SK-MEL-5 (cell line): ENCODE results near the gene TRPM4. TPM values are rescaled to one million over a fixed set of nuclear protein-coding genes. Genes with fewer than 3 reads are reported as not detected.
"Not testable (repeated sequence)": the region's sequence is repeated elsewhere in the genome, so short reads cannot be mapped to it uniquely, and the experiment has no call there.

Experiments used
- DNase-seq: peaks from one replicate; pipeline ENCODE4 v3.0.0-alpha.2; 2016; ENCODE audit warnings: low read depth, low spot score
- in situ Hi-C: cut with HindIII; loops from 2 replicates; pipeline ENCODE4 v1.10.0; 2016; ENCODE audit warnings: low sequenced_read_pairs, high pct_unique_total_duplicates, low pct_unique_long_range_greater_than_20kb
- total RNA-seq: library from RNA; depleted of rRNA; stranded (reverse); fragments of >200 nt; shearing (Covaris generic); gene quantifications from 2 replicates; pipeline ENCODE4 v1.2.3, GENCODE V29; 2014

The TRPM4 gene
- total RNA-seq, 1 experiment from 2014 or later, result 3.4 TPM

DNA sequence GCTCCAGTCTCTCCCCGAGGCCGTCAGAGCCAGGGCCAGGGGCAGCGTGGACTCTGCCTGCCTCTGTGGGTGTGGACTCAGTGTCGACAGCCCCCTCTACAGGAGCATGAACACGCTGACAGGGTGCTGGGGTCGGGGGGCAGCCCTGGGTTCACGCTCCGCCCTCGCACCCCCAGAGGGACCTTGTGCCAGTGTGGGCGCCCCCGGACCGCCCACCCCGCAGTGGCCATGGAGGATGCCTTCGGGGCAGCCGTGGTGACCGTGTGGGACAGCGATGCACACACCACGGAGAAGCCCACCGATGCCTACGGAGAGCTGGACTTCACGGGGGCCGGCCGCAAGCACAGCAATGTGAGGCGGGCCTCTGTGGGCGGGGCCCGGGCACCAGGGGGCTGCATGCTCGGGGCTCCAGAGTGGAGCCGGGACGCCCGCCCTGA lies 8.3 kb downstream of the TRPM4 start:
- in situ Hi-C loops, result no loop called here
- DNase-seq, result no peak

DNA sequence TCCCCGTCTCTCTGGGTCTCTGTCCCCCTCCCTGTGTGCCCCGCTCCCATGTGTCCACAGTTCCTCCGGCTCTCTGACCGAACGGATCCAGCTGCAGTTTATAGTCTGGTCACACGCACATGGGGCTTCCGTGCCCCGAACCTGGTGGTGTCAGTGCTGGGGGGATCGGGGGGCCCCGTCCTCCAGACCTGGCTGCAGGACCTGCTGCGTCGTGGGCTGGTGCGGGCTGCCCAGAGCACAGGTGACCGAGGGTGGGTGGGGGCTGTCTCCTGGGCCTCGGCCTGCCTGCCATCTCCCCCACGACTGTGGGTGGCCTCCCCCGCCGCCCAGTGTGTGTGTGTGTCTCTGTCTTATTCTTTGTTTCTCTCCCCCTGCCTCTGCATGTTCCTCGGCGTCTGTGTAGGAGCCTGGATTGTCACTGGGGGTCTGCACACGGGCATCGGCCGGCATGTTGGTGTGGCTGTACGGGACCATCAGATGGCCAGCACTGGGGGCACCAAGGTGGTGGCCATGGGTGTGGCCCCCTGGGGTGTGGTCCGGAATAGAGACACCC lies 10.3 kb downstream of the TRPM4 start:
- in situ Hi-C loops, result no loop called here
- no peak for DNase-seq

GRCh38 chr19:49168421-49168820 lies 10.8 kb downstream of the TRPM4 start:
- no peak for DNase-seq
- in situ Hi-C loops, result no loop called here

GRCh38 chr19:49173198-49173597 lies 15.6 kb downstream of the TRPM4 start:
- no peak for DNase-seq
- in situ Hi-C loops, result no loop called here

DNA sequence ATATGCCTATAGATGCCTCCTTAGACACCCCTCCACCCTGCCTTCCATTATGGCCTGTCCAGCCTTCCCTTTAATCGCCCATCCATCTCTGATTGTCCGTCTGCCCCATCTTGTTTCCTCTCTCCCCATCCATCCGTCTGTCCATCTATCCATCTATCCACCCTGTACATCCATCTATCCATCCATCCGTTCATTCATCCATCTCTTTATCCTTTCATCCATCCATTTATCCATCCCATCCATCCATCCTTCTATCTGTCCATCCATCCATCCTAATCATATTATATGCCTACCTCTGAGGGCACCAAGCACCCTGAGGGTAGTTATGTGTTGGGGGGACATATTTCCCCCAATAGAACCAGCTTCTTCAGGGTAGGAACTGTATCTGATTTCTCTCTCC lies 23.1 kb downstream of the TRPM4 start:
- no peak for DNase-seq
- in situ Hi-C loops, result no loop called here

DNA sequence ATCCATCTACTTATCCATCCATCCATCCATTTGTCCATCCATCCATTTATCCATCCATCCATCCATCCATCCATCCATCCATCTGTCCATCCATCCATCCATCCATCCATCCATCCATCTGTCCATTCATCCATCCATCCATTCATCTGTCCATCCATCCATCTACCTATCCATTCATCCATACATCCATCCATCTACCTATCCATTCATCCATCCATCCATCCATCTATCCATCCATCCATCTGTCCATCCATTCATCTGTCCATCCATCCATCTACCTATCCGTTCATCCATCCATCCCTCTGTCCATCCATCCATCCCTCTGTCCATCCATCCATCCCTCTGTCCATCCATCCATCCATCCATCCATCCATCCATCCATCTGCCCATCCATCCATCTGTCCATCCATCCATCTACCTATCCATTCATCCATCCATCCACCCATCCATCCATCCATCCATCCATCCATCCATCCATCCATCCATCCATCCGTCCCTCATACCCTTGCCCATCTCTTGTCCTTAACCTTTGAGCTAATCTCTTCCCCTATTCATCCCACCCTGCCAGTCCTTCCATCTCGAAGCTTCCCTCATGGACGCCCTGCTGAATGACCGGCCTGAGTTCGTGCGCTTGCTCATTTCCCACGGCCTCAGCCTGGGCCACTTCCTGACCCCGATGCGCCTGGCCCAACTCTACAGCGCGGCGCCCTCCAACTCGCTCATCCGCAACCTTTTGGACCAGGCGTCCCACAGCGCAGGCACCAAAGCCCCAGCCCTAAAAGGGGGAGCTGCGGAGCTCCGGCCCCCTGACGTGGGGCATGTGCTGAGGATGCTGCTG lies 24.6 kb downstream of the TRPM4 start:
- DNase-seq, in situ Hi-C loops: not testable (repeated sequence)

GRCh38 chr19:49182848-49183375 lies 25.3 kb downstream of the TRPM4 start:
- in situ Hi-C loops, result no loop called here
- DNase-seq, result no peak

- no peak for DNase-seq
- in situ Hi-C loops, result no loop called here
These were observed 28.5 kb downstream of the TRPM4 start for GRCh38 chr19:49186108-49186507.

GRCh38 chr19:49188626-49189200 lies 31.1 kb downstream of the TRPM4 start:
- in situ Hi-C loops, result no loop called here
- DNase-seq, result no peak

DNA sequence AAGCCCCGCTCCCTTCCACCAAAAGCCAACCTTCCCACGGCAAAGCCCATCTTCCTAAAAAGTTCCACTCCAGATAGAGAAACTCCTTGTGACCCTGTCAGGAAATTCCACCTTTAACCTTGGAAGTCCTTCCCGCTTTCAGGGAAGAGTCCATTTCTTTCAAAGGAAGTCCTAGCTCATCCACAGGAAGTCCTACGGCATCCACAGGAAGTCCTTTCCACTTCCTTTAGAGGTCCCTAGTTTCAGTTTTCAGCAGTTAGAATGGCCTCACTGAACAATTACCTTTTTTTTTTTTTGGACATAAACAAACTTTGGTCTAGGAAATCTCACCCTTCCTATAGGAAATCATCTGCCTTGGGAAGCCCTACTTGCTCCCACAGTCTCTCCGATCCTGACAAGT lies 31.7 kb downstream of the TRPM4 start:
- no peak for DNase-seq
- in situ Hi-C loops, result no loop called here

DNA sequence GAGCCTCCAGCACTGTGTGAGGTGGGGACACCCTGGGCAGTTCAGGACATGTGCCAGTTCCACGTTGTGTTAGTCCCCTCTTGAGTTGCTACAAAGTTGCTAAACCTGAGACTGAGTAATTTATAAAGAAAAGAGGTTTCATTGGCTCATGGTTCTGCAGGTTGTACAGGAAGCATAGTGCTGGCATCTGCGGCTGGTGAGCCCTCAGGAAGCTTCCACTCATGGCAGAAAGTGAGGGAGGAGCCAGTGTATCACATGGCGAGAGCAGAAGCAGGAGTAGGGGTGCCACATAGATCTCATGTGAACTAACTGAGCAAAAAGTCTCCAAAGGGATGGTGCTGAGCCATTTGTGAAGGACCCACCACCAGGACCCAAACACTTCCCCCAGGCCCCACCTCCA lies 33.2 kb downstream of the TRPM4 start:
- DNase-seq, result no peak
- in situ Hi-C loops, result no loop called here

GRCh38 chr19:49193822-49194394 lies 36.3 kb downstream of the TRPM4 start:
- in situ Hi-C loops, result no loop called here
- no peak for DNase-seq

- in situ Hi-C loops, result no loop called here
- no peak for DNase-seq
These were observed 36.8 kb downstream of the TRPM4 start for GRCh38 chr19:49194408-49194807.

- in situ Hi-C loops, result no loop called here
- no peak for DNase-seq
These were observed 39.1 kb downstream of the TRPM4 start for GRCh38 chr19:49196527-49197240.

GRCh38 chr19:49200238-49200862 lies 42.8 kb downstream of the TRPM4 start:
- in situ Hi-C loops, result no loop called here
- DNase-seq, result peak; percentile 49

GRCh38 chr19:49201042-49201441 lies 43.5 kb downstream of the TRPM4 start:
- in situ Hi-C loops, result no loop called here
- DNase-seq, result no peak

- in situ Hi-C loops, result no loop called here
- DNase-seq, result no peak
These were observed 47.5 kb downstream of the TRPM4 start for GRCh38 chr19:49205114-49205513.
